ENCODE data around the gene PECR. TPM values are rescaled to one million over a fixed set of nuclear protein-coding genes. Genes with fewer than 3 reads are reported as not detected.

PECR gene
- total RNA-seq, 2 experiments from 2014 or later, result 9.1 to 10.3 TPM

DNA sequence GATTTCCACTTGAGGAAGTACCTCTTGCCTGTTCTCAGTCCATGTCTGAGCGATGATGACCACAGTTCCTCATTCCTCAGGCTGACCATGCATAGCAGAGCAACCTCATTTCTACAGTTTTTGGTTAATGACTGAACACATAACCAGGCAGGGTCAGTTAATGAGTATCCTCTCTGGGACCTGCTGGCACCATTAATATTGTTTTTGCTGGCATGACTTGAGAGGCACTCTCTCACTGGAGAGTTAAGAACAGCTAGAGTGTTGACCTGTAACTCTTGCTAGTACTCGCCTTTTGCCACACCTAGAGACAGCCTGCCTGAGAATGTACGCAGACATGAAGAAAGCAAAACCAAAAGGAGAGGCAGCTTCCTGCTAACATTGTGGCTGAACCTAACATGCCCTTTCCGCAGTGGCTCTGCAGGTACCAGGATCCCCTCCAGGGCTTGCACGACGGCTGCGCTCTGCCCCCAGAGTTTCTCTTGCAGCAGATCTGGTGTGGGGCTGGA is 23.9 kb downstream of the PECR start:
- POLR2A ChIA-PET, result interaction anchor here (0.6 to 4.3 kb wide), 11 partner anchors 13 to 84 kb away, joined by 3 to 31 read pairs (median 5); partner anchors contain the start of genes PECR, TMEM169 and XRCC5
- TF ChIP-seq CTCF (IDR thresholded peaks at IDR 0.05), result no peak
- Mint-ChIP-seq H3K9me3 (no peaks in the 10 kb centered on the region), H3K4me3 (peak overlapping the region; percentile 76), H3K4me1 (ENCODE audit: low read depth) (peaks cover 42% of the 10 kb centered on the region), H3K27me3 (no peaks in the 10 kb centered on the region), H3K27ac (peak overlapping the region; percentile 99), H3K36me3 (ENCODE audit: low read depth) (peaks cover 42% of the 10 kb centered on the region)
- H3K36me3 ChIP-seq (ENCODE audit: insufficient read depth, low read length), result peaks cover 8% of the 10 kb centered on the region
- H3K4me3 ChIP-seq (ENCODE audit: low read length), result peak overlapping the region; percentile 36
- CTCF ChIA-PET, result interaction anchor here (1.3 to 2.0 kb wide), 4 partner anchors 12 to 127 kb away, joined by 3 to 5 read pairs (median 4); partner anchors contain the start of genes PECR and TMEM169
- peaks cover 11% of the 10 kb centered on the region for H3K4me1 ChIP-seq (ENCODE audit: insufficient read depth, low read length)
- H3K27me3 ChIP-seq (ENCODE audit: control insufficient read depth in 1 of 2, insufficient read depth in 2 of 2, low read length in 2 of 2), result no peaks in the 10 kb centered on the region
- no peaks in the 10 kb centered on the region for H3K9me3 ChIP-seq (ENCODE audit: control insufficient read depth in 1 of 2, insufficient read depth in 1 of 2, low read length in 2 of 2)
- intact Hi-C loops (cut with DNase I, micrococcal nuclease), result loop anchor here in 1 of 2 experiments (10.0 kb wide), 1 partner anchor 57 kb away; no protein-coding TSS in a partner anchor
- DNase-seq (peak; percentile 40 to 84 (median 54)), ATAC-seq (ENCODE audit: poor library complexity) (peak; percentile 96)
- H3K27ac ChIP-seq (ENCODE audit: low read depth in 1 of 2, low read length in 2 of 2), result peak overlapping the region; percentile 70 to 86

DNA sequence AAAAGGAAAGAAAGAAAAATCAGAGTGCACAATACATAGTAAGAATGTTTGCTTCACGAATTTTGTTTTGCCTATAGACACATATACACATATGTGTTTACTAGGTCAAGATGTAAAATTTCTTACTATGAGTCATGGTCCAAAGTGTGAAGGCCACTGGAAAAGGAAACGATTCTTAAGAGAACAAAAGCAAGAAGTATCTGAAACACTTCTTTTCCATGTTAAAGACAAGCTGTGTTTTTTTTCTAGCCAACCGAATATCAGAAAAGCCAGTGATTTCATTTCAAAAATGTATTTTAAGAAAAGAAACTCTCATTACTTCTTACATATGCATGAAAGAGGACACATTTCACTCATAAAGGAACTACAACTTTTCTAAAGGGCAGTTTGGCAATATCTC is 24.9 kb downstream of the PECR start:
- TF ChIP-seq CTCF (IDR thresholded peaks at IDR 0.05), result no peak
- Mint-ChIP-seq H3K27ac (peak overlapping the region; percentile 99), H3K4me1 (ENCODE audit: low read depth) (peaks cover 42% of the 10 kb centered on the region), H3K36me3 (ENCODE audit: low read depth) (peaks cover 37% of the 10 kb centered on the region), H3K9me3 (no peaks in the 10 kb centered on the region), H3K4me3 (no peak overlapping the region), H3K27me3 (no peaks in the 10 kb centered on the region)
- intact Hi-C loops (cut with DNase I, micrococcal nuclease), result loop anchor here in 1 of 2 experiments (10.0 kb wide), 1 partner anchor 58 kb away; no protein-coding TSS in a partner anchor
- CTCF ChIA-PET, result no interaction called here
- ATAC-seq (ENCODE audit: poor library complexity) (no peak), DNase-seq (no peak)
- Histone ChIP-seq H3K27ac (ENCODE audit: low read depth in 1 of 2, low read length in 2 of 2) (peak overlapping the region; percentile 70 to 86), H3K4me1 (ENCODE audit: insufficient read depth, low read length) (peaks cover 11% of the 10 kb centered on the region), H3K9me3 (ENCODE audit: control insufficient read depth in 1 of 2, insufficient read depth in 1 of 2, low read length in 2 of 2) (no peaks in the 10 kb centered on the region), H3K4me3 (ENCODE audit: low read length) (no peak overlapping the region), H3K36me3 (ENCODE audit: insufficient read depth, low read length) (peaks cover 4% of the 10 kb centered on the region), H3K27me3 (ENCODE audit: control insufficient read depth in 1 of 2, insufficient read depth in 2 of 2, low read length in 2 of 2) (no peaks in the 10 kb centered on the region)
- POLR2A ChIA-PET, result interaction anchor here (0.6 to 0.7 kb wide), 2 partner anchors 13 to 65 kb away, joined by 3 to 4 read pairs; no protein-coding TSS in a partner anchor

DNA sequence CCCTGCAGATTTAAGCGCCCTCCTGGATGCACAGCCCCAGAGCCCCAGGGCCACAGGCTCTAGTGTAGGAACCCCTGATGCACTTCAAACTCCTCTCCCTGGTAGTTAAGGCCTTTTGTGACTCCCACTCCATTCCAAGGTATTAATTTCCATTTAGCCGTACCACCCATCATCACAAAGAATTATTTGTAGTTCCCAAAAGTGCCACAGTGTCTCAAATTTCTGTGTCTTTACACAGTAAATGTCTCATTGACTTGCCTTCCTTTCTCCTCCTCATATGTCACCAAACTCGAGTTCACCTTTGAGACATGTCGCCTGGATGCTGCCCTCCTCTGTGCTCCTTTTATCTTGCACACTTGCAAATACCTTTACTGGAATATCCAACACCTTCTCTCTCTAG is 25.9 kb downstream of the PECR start:
- peaks cover 11% of the 10 kb centered on the region for H3K4me1 ChIP-seq (ENCODE audit: insufficient read depth, low read length)
- Mint-ChIP-seq H3K27ac (peak overlapping the region; percentile 99), H3K4me1 (ENCODE audit: low read depth) (peaks cover 42% of the 10 kb centered on the region), H3K27me3 (no peaks in the 10 kb centered on the region), H3K4me3 (no peak overlapping the region), H3K36me3 (ENCODE audit: low read depth) (peaks cover 41% of the 10 kb centered on the region), H3K9me3 (no peaks in the 10 kb centered on the region)
- intact Hi-C loops (cut with DNase I, micrococcal nuclease), result loop anchor here in 1 of 2 experiments (10.0 kb wide), 1 partner anchor 59 kb away; no protein-coding TSS in a partner anchor
- H3K4me3 ChIP-seq (ENCODE audit: low read length), result no peak overlapping the region
- no peak for TF ChIP-seq CTCF (IDR thresholded peaks at IDR 0.05)
- ATAC-seq (ENCODE audit: poor library complexity), result no peak
- DNase-seq, result no peak
- ChIA-PET CTCF (no interaction called here), POLR2A (interaction anchor here (0.7 kb wide), 1 partner anchor 10 kb away, joined by 3 read pairs; no protein-coding TSS in a partner anchor)
- no peaks in the 10 kb centered on the region for H3K9me3 ChIP-seq (ENCODE audit: control insufficient read depth in 1 of 2, insufficient read depth in 1 of 2, low read length in 2 of 2)
- H3K36me3 ChIP-seq (ENCODE audit: insufficient read depth, low read length), result peaks cover 4% of the 10 kb centered on the region
- no peak overlapping the region for H3K27ac ChIP-seq (ENCODE audit: low read depth in 1 of 2, low read length in 2 of 2)
- no peaks in the 10 kb centered on the region for H3K27me3 ChIP-seq (ENCODE audit: control insufficient read depth in 1 of 2, insufficient read depth in 2 of 2, low read length in 2 of 2)

Measured in CD4-positive, alpha-beta T cell (primary cell).